AML-193 (cell line): ENCODE results near the gene ZC3H4.
A peak's percentile ranks its signal among the peaks of the same experiment; 100 is the strongest.
"Not testable (repeated sequence)": the region's sequence is repeated elsewhere in the genome, so short reads cannot be mapped to it uniquely, and the experiment has no call there.

Source experiments
- DNase-seq, 2 experiments: peaks; one replicate each; lab custom pipeline; 2025; lab: John Stamatoyannopoulos, UW

ZC3H4 gene

DNA sequence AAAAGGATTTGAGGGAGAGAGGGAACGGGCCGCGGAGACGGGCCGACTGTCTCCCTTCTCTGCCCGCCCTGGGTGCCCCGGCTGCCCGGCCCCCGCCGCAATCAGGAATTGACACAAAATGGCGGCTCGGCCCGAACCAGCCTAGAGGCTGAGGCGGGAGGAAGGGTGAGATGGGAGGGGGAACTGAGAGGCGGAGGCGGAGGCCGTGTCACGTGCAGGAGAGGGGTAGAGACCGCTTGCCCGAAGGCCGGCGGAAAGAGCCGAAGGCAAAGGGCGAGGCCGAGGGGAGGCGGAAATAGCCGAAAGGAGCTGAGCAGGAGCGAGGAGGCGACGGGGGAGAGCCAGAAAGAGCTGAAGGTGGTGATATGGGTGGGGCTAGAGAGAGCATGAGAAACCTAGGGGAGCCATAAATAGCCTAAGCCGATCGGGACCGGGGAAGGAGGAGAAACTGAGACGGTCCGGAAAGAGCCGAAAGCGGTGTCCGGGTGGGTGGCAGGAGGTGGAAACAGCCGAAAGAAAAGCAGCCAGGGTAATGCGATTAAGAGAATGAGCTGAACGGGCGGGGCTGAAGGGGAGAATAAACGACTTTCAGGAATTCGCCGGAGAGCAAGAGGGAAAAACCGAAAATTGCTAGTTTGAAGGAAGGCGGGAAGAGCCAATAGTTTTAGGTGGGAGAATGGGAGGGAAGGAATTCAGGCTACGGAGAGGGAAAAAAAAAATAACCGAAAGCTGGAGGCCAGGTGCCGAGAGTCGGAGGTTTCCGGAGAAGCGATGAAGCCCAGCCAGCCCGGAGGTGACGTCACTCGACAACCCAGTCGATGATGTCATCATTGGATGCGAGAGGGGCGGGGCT, at the start of gene ZC3H4:
Gene ZC3H4, minus strand, starts transcription at position 780 of the 853 bp plus-strand sequence. CDS start 1,192 bp downstream, outside the sequence.
- DNase-seq: peak; percentile 97 to 98

DNA sequence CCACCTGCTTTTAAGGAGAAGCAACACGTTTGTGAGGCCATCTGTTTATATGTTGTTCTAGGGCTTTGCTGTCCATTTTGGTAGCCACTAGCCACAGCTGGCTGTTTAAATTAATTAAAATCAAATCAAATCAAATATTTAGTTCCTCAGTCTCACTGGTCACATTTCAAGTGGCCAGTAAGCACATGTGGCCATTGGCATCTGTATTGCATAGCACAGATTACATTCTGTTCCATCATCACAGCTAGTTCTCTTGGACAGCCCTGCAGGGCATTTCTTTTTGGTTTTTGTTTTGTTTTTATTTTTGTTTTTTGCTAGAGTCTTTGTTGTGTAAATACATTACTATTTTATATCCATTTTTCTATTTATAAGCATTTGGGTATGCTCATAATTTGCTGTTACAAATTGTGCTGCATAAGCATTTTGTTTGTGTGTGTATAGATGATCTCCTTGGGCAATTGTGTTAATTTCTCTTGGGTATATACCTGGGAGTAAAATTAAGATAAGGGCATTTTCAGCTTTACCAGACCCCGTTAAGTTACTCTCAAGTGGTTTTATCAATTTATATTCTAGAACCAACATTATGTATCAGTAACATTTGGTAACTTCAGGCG, 48.4 kb upstream of the ZC3H4 start:
- no peak for DNase-seq

DNA sequence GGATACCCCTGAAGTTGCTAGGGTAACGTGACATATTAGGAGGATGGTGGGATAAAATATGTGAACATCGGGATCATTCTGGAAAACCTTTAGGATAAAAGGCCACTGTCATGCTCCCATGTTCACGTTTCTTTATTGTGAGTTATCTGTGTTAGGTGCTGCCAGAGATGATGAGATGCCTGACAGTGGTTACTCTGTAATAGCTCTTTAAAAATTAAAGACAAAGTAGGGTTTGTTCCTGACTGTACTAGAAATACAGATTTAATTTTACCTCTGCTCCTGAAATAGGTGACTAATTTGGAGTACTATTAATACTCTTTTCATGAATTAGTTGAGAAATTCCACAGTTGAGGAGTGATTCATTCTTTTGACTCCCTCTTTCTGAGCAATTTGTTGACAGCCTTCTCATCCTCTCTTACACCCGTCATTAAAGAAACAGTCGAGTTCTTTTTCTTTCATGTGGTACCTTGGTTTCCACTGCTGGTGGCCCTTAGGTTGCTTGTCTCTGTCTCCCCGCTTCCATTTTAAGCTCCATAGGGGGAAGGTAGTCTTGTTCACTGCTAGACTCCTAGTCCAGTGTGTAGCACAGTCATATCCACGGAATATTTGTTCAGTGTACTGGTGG, 45.4 kb upstream of the ZC3H4 start:
- no peak for DNase-seq

DNA sequence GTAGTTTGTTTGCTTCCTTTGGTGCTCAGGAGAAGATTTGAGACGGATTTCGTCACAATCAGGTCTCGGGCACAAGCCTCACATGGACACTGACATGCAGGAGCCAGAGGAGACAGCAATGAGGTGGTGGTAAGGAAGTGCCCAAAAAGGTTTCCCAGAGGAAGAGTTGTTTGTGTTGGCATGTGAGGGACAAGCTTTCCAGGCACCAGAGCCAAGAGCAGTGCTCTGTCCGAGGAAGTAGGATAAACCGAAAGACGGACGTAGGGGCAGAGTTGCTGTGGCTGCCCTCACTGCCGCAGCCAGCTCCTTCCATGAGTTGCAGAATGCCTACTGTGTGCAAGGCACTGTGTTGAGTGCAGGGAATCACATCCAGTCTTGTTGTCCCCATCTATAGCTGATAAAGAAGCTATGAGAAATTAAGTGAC, 44.8 kb upstream of the ZC3H4 start:
- DNase-seq: no peak

DNA sequence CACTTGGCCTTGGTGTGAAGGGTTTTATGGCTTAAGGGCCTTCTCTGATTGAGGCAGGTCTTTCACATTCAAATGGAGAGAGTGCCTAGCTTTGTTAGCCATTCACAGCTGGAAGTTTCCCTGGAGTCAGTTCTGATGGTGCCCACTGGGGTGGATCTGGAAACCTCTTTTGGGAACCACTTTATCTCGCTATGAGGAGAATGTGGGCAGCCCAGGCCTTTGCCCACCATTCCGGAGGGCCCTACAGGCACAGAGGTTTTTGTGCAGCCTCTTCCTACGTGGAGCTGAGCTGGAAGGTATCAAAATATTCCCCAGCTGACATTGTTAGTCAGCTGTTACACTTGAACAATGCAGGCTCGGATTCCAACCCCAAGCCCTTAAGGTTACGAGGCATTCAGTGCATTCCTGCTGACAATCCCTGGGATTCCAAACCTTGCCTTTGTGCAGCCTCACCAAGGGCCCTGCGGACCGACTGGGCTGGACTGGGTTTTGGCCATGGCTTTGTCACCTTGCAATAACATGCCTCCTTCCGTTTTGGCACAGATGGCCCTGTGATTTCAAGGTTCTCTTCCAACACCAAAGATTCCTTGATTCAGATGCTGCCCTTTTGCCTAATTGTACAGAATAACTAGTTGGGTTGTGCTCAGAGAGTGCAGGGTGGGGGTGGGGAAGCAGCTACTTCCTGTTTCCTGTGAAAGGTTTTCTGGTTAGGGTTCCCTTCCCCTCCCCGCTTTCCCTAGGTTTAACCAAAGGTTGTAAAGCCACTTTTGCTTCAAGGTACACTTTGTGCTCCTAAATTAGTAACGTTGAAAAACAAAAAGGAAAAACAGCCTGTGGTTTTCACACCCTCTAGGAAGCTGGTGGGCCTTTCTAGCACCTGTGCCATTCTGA, 44.1 kb upstream of the ZC3H4 start:
- peak; percentile 35 to 38 for DNase-seq

DNA sequence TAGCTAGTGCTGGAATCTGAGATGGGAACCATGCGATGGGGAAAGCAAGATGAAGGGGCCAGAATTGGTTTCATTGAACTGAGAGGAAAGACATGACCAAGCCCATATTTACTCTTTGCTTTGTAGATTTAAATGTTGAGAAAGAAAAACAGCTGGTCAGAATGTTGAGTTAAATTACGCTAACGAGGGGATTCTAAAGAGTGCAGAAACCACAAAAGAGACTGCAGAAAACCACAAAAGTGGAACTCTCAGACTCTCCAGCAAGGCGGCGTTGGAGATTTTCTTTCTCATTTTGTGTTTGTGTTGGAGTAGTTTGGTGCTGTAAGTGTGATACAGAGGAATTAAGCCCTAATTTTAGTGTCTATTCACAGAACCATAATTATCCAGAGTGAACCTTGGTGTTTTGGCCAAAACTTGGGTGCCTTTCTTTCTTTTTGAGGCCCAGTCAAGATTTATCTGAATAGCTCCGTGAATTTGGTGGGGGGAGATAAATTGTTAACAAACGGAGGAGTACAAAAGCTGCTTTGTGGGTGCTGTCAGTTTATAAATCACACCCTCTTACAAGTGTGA, 43.4 kb upstream of the ZC3H4 start:
- peak; percentile 11 to 21 for DNase-seq

DNA sequence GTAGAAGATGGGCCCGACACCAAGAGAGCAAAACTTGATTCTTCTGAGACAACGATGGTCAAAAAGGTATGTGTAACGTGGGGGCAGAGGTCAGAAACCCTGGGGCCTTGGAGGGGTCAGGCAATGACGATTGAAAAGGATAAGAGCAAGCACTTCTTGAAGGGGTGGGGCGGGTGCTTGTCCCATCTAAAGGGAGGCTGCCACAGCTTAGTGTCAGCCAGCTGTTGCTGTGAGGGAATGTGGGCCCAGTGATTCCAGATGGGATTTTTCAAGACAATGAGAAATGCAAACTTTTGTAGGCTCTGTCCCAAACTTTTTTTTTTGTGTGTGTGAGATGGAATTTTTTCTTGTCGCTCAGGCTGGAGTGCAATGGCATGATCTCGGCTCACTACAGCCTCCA, 41.6 kb upstream of the ZC3H4 start:
- no peak for DNase-seq

DNA sequence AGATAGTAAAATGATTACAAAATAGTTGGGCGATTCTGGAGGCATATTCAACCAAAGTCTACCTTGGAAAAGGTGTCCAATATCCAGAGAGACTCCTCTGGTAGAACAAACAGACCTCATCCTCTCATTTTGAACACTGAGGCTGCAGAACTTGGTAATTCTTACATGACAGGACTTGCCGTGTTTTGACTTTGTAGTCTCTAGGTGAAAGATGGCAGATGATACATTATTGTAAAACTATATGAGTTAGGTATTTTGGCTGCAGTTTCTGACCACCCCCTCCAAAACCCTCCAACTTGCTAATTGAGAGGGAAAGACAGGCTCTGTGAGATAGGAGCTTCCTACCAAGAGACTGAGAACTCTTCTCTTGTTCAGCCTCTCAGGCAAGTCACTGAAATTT, 39.7 kb upstream of the ZC3H4 start:
- DNase-seq: no peak

DNA sequence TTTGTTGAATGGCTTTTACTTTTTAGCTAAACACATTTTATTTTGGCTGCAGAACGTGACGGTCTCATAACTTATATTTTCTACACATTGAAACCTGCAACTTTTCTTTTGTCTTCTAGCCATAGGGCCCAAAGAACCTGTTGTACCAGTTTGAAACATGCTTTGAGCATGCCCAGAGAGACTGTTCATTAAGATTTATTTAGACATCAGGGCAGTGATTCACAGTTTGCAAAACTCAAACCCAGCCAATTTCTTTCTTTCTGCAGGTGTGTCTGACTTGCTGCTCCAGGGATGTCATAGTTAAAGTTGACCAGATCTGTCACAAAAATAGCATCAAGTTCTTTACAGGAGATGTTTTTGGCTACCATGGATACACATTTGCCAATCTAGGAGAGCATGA, 39.1 kb upstream of the ZC3H4 start:
- no peak for DNase-seq

DNA sequence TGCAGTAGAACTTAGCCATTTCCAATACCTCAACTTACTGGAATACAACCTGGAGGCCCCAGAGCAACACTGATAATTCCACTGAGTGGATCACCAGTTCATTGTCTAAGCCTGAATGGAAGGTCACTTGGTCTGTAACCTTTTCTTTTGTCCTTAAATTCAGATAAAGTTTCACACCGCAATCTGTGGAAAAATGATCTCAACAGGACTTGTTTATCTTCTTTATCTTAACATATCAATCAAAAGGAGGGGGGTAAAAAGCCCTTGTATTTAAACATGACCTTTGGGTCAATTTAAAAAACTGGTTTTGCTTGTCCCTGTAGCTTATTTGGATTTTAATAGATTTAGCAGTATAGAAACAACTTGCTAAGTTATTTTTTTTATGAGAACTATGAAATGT, 38.6 kb upstream of the ZC3H4 start:
- no peak for DNase-seq

DNA sequence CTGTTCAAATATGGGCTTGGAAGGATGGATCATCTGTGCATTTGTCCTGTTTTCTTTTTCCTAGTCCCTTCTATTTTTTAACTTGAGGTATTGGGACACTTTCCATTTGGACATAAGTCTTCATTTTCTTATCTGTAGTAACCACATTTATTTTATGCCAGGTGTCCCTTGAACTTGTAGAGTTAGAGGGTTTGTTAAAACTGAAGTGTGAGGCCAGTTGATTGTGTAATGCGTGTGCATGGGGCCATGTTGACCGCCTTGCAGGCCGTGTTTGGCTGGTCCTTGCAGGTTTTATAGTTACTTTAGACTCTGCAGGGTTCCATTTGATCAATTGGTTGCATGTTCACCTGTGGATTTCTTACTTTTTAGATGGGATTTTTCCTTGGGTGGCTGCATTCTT, 38.1 kb upstream of the ZC3H4 start:
- DNase-seq: no peak

DNA sequence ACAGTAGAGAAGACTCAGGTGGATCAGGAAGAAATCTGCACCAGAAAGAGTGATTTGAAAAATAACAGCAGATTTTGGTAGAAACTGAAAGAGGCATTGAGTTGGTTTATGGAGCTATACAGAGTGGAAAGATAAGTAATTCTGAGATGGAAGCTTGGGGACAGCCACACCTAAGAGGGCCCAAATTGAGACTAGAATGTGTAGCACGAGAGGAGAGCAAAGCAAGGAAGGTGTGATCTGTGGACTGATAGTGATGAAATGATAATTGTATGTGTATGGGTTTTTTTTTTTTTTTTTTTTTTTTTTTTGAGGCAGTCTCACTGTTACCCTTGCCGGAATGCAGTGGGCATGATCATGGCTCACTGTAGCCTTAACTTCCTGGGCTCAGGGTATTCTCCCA, 33.3 kb upstream of the ZC3H4 start:
- DNase-seq: no peak

DNA sequence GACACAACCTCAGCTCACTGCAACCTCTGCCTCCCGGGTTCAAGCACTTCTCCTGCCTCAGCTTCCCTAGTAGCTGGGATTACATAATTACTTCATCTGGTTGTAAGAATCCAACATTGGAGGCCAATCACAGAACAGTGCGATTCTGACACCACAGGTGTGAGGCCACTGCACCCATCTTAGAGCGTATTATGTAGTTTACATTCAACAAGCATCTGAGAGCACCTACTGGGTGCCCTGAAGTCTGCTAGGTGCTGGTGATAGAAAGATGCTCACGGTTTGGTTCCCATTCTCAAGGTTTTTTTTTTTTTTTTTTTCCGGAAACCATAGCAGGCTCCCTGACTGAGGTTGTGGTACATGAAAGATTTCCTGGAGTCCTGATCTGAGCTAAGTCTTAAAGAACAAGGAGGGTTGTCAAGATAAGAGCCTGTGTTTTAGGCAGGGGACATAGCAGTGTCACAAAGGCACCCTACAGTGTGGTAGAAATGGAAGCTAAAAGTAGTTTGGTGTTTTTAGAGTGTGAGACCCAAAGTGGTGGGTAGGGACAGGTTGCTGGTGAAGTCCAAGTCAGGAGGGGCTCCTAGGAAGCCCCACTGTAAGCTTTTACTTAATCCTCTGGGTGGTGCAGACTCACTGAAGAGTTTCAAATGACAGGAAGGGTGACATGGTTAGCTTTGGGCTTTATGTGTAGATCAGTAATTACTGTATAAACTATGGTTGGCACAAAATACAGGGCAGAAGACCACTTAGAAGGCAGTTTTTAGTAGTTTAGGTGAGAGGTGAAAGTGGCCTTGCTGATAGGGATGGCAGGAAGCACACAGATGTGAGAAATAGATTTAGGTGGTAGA, 32.3 kb upstream of the ZC3H4 start:
- no peak for DNase-seq

DNA sequence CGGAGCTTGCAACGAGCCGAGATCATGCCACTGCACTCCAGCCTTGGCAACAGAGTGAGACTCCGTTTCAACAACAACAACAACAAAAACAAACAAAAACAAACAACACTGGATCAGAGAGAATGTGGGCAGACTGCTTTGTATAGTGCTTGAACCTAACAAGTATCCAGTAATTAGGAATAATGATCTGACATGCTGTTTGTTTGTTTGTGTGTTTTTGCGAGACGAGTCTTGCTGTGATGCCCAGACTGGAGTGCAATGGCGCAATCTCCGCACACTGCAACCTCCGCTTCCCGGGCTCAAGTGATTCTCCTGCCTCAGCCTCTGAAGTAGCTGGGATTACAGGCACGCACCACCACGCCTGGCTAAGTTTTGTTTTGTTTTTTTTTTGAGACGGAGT, 31.1 kb upstream of the ZC3H4 start:
- no peak for DNase-seq

DNA sequence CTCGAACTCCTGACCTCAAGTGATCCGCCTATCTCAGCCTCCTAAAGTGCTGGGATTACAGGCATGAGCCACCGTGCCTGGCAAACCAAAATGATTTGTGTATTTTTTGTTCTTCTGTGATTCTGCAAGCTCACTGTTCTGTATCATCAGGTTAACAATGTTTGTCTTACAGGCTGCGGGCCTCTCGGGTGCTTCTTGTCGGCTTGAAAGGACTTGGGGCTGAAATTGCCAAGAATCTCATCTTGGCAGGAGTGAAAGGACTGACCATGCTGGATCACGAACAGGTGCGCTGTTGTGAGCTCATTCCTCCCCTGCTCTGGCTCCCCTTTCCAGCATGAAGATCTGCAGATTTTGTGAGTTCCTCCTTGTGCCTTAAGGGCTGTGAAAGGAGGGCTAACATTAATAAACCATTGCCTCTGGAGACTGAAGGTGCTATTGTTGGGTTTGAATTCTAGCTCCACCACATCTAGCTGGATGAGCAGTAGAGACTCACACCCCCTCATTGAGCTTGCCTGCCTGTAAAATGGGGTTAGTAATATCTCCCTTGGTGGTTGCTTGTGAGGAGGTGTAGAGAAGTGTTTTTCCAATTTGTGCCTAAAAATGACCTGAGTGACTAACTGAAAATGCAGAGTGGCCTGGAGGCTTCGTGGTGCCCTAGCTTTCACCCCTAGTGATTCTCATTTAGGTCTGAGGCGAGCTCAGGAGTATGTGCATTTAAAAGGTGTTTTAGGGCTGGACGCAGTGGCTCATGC, 29.9 kb upstream of the ZC3H4 start:
- no peak for DNase-seq

DNA sequence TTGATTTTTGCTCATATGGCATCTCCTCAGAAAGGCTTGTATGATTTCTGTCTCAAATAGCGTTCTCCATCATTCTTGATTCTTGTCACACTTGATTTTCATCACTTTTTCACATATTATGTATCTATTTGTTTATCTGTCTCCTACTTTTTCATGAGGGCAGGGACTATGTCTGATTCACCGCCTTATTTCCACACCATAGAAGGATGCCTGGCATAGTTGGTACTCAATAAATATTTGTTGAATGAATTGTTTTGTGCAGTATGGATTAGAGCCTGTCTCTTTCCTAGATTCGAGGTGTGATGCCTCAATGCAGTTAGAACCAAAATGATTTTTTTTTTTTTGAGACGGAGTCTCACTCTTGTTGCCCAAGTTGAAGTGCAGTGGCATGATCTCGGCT, 29.2 kb upstream of the ZC3H4 start:
- no peak for DNase-seq

DNA sequence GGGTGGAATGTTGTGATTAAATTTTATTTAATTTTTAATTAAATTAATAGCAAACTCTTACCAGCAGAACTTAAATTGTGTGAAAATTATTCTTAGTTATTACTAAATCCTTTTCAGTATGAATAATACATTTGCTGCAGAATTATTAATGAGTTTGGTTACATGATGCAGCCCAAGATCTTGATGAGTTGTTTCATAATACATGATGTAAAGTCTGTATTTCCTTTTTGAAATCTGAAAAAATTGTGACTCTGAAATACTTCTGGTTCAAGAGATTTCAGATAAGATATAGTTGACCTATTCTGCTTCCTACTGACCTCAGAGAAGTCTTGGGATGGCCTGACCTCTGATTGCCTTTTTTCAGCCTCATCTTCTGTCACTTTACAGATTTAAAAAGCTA, 28.1 kb upstream of the ZC3H4 start:
- DNase-seq: no peak

DNA sequence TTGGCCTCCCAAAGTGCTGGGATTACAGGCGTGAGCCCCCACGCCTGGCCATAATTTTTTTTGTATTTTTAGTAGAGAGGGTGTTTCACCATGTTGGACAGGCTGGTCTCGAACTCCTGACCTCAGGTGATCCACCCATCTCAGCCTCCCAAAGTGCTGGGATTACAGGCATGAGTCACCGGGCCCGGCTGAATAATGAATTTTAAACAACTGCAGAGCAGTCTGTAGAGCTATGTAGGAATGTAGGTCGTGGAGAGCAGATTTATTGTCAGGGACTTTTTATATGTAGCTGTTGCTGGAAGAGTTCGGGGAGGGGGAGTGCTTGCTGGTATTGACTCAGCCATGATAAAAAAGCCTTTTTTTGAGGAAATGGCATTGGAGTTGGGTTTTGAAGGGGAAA, 27.7 kb upstream of the ZC3H4 start:
- DNase-seq: not testable (repeated sequence)

DNA sequence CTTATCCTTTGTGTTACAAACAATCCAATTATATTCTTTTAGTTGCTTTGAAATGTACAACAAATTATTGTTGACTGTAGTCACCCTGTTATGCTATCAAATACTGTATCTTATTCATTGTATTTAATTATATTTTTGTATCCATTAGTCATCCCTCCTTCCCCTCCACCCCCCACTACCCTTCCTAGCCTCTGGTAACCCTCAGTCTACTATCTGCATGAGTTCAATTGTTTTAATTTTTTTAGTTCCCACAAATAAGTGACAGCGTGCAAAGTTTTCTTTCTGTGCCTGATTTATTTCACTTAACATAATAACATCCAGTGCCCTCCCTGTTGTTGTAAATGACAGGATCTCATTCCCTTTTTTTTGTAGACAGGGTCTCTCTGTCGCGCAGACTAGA, 21.6 kb upstream of the ZC3H4 start:
- DNase-seq: no peak

DNA sequence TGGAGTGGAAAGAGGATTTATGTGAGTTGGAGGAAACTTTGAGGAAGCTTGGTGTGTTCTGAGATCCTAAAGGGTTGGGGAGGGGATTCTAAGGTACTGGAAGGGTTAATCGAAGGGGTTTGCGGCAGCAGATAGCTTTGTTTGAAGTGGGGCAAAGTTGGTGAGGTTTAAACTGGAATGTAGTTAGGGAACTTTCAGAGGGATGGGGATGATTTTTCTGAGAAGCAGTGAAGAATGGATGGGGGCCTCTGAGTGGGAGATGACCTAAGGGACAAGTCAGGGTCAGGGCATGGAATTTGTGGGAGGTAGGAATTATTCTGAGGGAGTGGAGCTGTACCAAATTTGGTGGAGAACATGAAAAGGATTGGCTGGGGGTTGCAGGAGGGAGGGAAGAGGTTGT, 21.0 kb upstream of the ZC3H4 start:
- DNase-seq: no peak
